HEK293 (cell line): Measurements from ENCODE around the gene OR2B6.

Source experiments
- CTCF ChIA-PET: fragments of 350-600 bp; formaldehyde crosslinking; extraction: SDS; loops from one replicate; lab custom pipeline; 2021; ENCODE audit warnings: antibody characterized with exemption; lab: Yijun Ruan, JAX
- POLR2A ChIA-PET: fragments of 300-600 bp; formaldehyde crosslinking; extraction: SDS; loops from one replicate; lab custom pipeline; 2020; ENCODE audit warnings: antibody characterized with exemption, inconsistent platforms; lab: Yijun Ruan, JAX
- H3K27ac ChIP-seq: fragments of 200-500 bp; sonication (Bioruptor generic); 2 replicates; pipeline ENCODE4 v1.5.1; 2014; ENCODE audit warnings: low read depth, low read length, control low read depth, inconsistent platforms; ENCODE audit errors: extremely low read depth
- H3K36me3 ChIP-seq, 2 experiments: fragments of 200-500 bp in 1 of 2; sonication (Bioruptor generic) in 1 of 2; 1 replicate in 1 of 2; 2 replicates in 1 of 2; pipeline ENCODE4 v1.5.1; 2014 to 2017; ENCODE audit warnings: inconsistent platforms in 2 of 2, low read length in 2 of 2; ENCODE audit not compliant: control insufficient read depth in 2 of 2, insufficient read depth in 1 of 2
- H3K4me1 ChIP-seq: fragments of 200-500 bp; sonication (Bioruptor generic); 2 replicates; pipeline ENCODE4 v1.5.1; 2014; ENCODE audit warnings: mild to moderate bottlenecking, low read length, inconsistent platforms; ENCODE audit not compliant: control insufficient read depth, insufficient read depth
- H3K4me3 ChIP-seq: 2 replicates; pipeline ENCODE4 v1.5.1; 2011; ENCODE audit warnings: low read depth, mild to moderate bottlenecking, control low read depth, low read length, moderate library complexity
- H3K9me3 ChIP-seq: fragments of 200-500 bp; sonication (Bioruptor generic); 2 replicates; pipeline ENCODE4 v1.5.1; 2014; ENCODE audit warnings: low read depth, low read length, inconsistent platforms; ENCODE audit not compliant: control insufficient read depth, insufficient read depth
- OVOL3 ChIP-seq: fragments of 450-650 bp; formaldehyde crosslinking; IDR thresholded peaks from 2 replicates; pipeline ENCODE4 v1.5.1; 2016; ENCODE audit warnings: missing biosample characterization, missing genetic modification characterization
- PRDM1 ChIP-seq: fragments of 450-650 bp; formaldehyde crosslinking; IDR thresholded peaks from 2 replicates; pipeline ENCODE4; 2016; ENCODE audit warnings: missing biosample characterization, missing genetic modification characterization
- TRIM28 ChIP-seq: IDR thresholded peaks from 2 replicates; pipeline ENCODE4 v1.6.1; 2011; ENCODE audit warnings: low read length, control low read depth, borderline replicate concordance
- WT1 ChIP-seq: fragments of 450-650 bp; formaldehyde crosslinking; IDR thresholded peaks from 2 replicates; pipeline ENCODE4 v1.5.1; 2016; ENCODE audit warnings: missing biosample characterization, missing genetic modification characterization
- ZBTB26 ChIP-seq: fragments of 450-650 bp; formaldehyde crosslinking; optimal IDR thresholded peaks from 2 replicates; pipeline ENCODE3; 2016; ENCODE audit warnings: missing biosample characterization, mild to moderate bottlenecking, missing genetic modification characterization
- ZNF169 ChIP-seq: fragments of 450-650 bp; formaldehyde crosslinking; IDR thresholded peaks from 2 replicates; pipeline ENCODE4 v1.5.1; 2016; ENCODE audit warnings: missing biosample characterization, missing genetic modification characterization
- ZNF211 ChIP-seq: fragments of 450-650 bp; formaldehyde crosslinking; IDR thresholded peaks from 2 replicates; pipeline ENCODE4 v1.5.1; 2016; ENCODE audit warnings: low read depth, missing biosample characterization, missing genetic modification characterization
- ZNF26 ChIP-seq: fragments of 450-650 bp; formaldehyde crosslinking; IDR thresholded peaks from 2 replicates; pipeline ENCODE4 v1.5.1; 2016; ENCODE audit warnings: missing biosample characterization, missing genetic modification characterization
- ZNF341 ChIP-seq: fragments of 450-650 bp; formaldehyde crosslinking; IDR thresholded peaks from 2 replicates; pipeline ENCODE4; 2016; ENCODE audit warnings: low read depth, missing biosample characterization, missing genetic modification characterization
- ZNF350 ChIP-seq: fragments of 450-650 bp; formaldehyde crosslinking; IDR thresholded peaks from 2 replicates; pipeline ENCODE4 v1.5.0; 2017; ENCODE audit warnings: missing biosample characterization, mild to moderate bottlenecking, missing genetic modification characterization
- ZNF362 ChIP-seq: fragments of 450-650 bp; formaldehyde crosslinking; IDR thresholded peaks from 2 replicates; pipeline ENCODE4 v1.5.1; 2016; ENCODE audit warnings: missing biosample characterization, missing genetic modification characterization
- ZNF394 ChIP-seq: fragments of 450-650 bp; formaldehyde crosslinking; IDR thresholded peaks from 2 replicates; pipeline ENCODE4 v1.5.1; 2016; ENCODE audit warnings: missing biosample characterization, missing genetic modification characterization, mild to moderate bottlenecking, moderate library complexity, borderline replicate concordance
- ZNF449 ChIP-seq: fragments of 450-650 bp; formaldehyde crosslinking; IDR thresholded peaks from 2 replicates; pipeline ENCODE4 v1.5.1; 2017; ENCODE audit warnings: missing biosample characterization, mild to moderate bottlenecking, missing genetic modification characterization, moderate library complexity
- ZNF549 ChIP-seq: fragments of 450-650 bp; IDR thresholded peaks from 2 replicates; pipeline ENCODE4 v1.5.1; 2018; ENCODE audit warnings: missing biosample characterization, missing genetic modification characterization, mild to moderate bottlenecking, inconsistent platforms, moderate library complexity
- ZNF645 ChIP-seq: fragments of 450-650 bp; formaldehyde crosslinking; IDR thresholded peaks from 2 replicates; pipeline ENCODE4; 2016; ENCODE audit warnings: missing biosample characterization, missing genetic modification characterization
- ZNF670 ChIP-seq: fragments of 450-650 bp; formaldehyde crosslinking; IDR thresholded peaks from 2 replicates; pipeline ENCODE4 v1.5.1; 2016; ENCODE audit warnings: missing biosample characterization, missing genetic modification characterization, low read depth
- ZNF677 ChIP-seq: fragments of 450-650 bp; IDR thresholded peaks from 2 replicates; pipeline ENCODE4 v1.5.0; 2018; ENCODE audit warnings: missing biosample characterization, mild to moderate bottlenecking, missing genetic modification characterization, moderate library complexity
- ZXDB ChIP-seq: fragments of 450-650 bp; formaldehyde crosslinking; IDR thresholded peaks from 2 replicates; pipeline ENCODE4 v1.5.1; 2016; ENCODE audit warnings: missing biosample characterization, missing genetic modification characterization

Gene OR2B6

GRCh38 chr6:27956941-27957340, at the start of gene OR2B6:
TSS of gene OR2B6 (plus strand) at chr6:27957241. CDS start at chr6:27957241, 0 bp downstream.
- CTCF ChIA-PET, result no interaction called here
- Histone ChIP-seq H3K4me3 (no peak within 1 kb of the TSS), H3K9me3 (no peaks in the 10 kb centered on the region), H3K36me3 (no peaks in the 10 kb centered on the region)
- TF ChIP-seq ZNF211 (tag by site-specific recombination) (no peak), PRDM1 (0 out of 2 replicates have a peak, but pooled peaks have one; percentile 18)
- TF ChIP-seq, all 188 proteins: peak for 1
- POLR2A ChIA-PET, result no interaction called here
- no peak within 1 kb of the TSS for H3K27ac ChIP-seq
- no peaks in the 10 kb centered on the region for H3K4me1 ChIP-seq

GRCh38 chr6:27908017-27908416, 49.0 kb upstream of the OR2B6 start:
- Histone ChIP-seq H3K36me3 (no peaks in the 10 kb centered on the region), H3K4me3 (no peak overlapping the region), H3K4me1 (no peaks in the 10 kb centered on the region), H3K27ac (no peak overlapping the region), H3K9me3 (no peaks in the 10 kb centered on the region)
- POLR2A ChIA-PET, result no interaction called here
- peak; percentile 93 for TF ChIP-seq ZNF211 (tag by site-specific recombination)
- no peak for TF ChIP-seq OVOL3 (tag by site-specific recombination)
- CTCF ChIA-PET, result interaction anchor here (0.6 kb wide), 1 partner anchor 694 kb away, joined by 3 read pairs; no protein-coding TSS in a partner anchor

GRCh38 chr6:27911956-27912446, 45.0 kb upstream of the OR2B6 start, which contains the start of gene OR2B2:
TSS of gene OR2B2 (minus strand) at chr6:27912396. CDS start at chr6:27912319, 77 bp downstream.
- ChIA-PET CTCF (interaction anchor here (0.6 kb wide), 1 partner anchor 647 kb away, joined by 3 read pairs; no protein-coding TSS in a partner anchor), POLR2A (no interaction called here)
- Histone ChIP-seq H3K27ac (no peak within 1 kb of the TSS), H3K4me1 (no peaks in the 10 kb centered on the region), H3K4me3 (no peak within 1 kb of the TSS), H3K36me3 (no peaks in the 10 kb centered on the region), H3K9me3 (no peaks in the 10 kb centered on the region)
- no peak for TF ChIP-seq WT1
- no peak for TF ChIP-seq TRIM28
- no peak for TF ChIP-seq ZNF677 (tag by site-specific recombination)
- no peak for TF ChIP-seq ZXDB
- no peak for TF ChIP-seq ZNF341 (tag by site-specific recombination)
- TF ChIP-seq ZNF449, result no peak
- TF ChIP-seq ZBTB26 (tag by site-specific recombination), result no peak
- no peak for TF ChIP-seq ZNF549 (tag by site-specific recombination)
- no peak for TF ChIP-seq ZNF26 (tag by site-specific recombination)
- no peak for TF ChIP-seq ZNF645 (tag by site-specific recombination)
- TF ChIP-seq ZNF169 (tag by site-specific recombination), result no peak
- no peak for TF ChIP-seq ZNF394 (tag by site-specific recombination)
- TF ChIP-seq ZNF670, result no peak
- no peak for TF ChIP-seq ZNF350
- no peak for TF ChIP-seq ZNF211 (tag by site-specific recombination)
- no peak for TF ChIP-seq ZNF362 (tag by site-specific recombination)
